Transverse colon (tissue), 4 donors: Measurements from ENCODE around the gene SLC22A1. TPM values are rescaled to one million over a fixed set of nuclear protein-coding genes. Genes with fewer than 3 reads are reported as not detected.
"Not testable (repeated sequence)": the region's sequence is repeated elsewhere in the genome, so short reads cannot be mapped to it uniquely, and the experiment has no call there.

Experiments
- DNase-seq: peaks from one replicate; pipeline ENCODE4 v3.0.0-alpha.2; 2019
- H3K27ac ChIP-seq, 4 donors: fragments of 200-600 bp; sonication (generic); 2 replicates each; pipeline ENCODE4 v1.5.1; 2016 to 2018; ENCODE audit warnings: inconsistent platforms in 4 of 4
- H3K27me3 ChIP-seq: fragments of 200-600 bp; sonication (generic); 2 replicates; pipeline ENCODE4 v1.5.1; 2017; ENCODE audit warnings: inconsistent platforms
- H3K36me3 ChIP-seq, 4 donors: fragments of 200-600 bp; sonication (generic); 2 replicates each; pipeline ENCODE4 v1.5.1; 2017 to 2019; ENCODE audit warnings: inconsistent platforms in 4 of 4
- H3K4me1 ChIP-seq, 4 donors: fragments of 200-600 bp; sonication (generic); 2 replicates each; pipeline ENCODE4 v1.5.1; 2017 to 2020; ENCODE audit warnings: inconsistent platforms in 4 of 4
- H3K4me3 ChIP-seq, 4 donors: fragments of 200-600 bp; sonication (generic); 1 replicate in 1 of 4; 2 replicates in 3 of 4; pipeline versions ENCODE4 v1.5.1 to v1.6.1; 2017 to 2019; ENCODE audit warnings: inconsistent platforms in 4 of 4
- H3K9me3 ChIP-seq, 2 donors: fragments of 200-600 bp; sonication (generic); 2 replicates each; pipeline ENCODE4 v1.5.1; 2017 to 2019; ENCODE audit warnings: inconsistent platforms in 2 of 2
- CTCF ChIP-seq, 5 experiments: fragments of 200-600 bp in 3 of 5; fragments of 450-650 bp in 2 of 5; sonication (generic) in 3 of 5; IDR thresholded peaks; 1 replicate in 2 of 5; 2 replicates in 3 of 5; pipeline ENCODE4 v1.5.1; 2016 to 2017; ENCODE audit warnings: antibody characterized with exemption in 5 of 5, inconsistent platforms in 3 of 5, mild to moderate bottlenecking in 2 of 5, moderate library complexity in 1 of 5
- EP300 ChIP-seq: sonication (generic); formaldehyde crosslinking; IDR thresholded peaks from one replicate; pipeline ENCODE4 v1.6.1; 2017; ENCODE audit warnings: antibody characterized with exemption, low read depth
- POLR2A ChIP-seq: fragments of 450-650 bp; IDR thresholded peaks from one replicate; pipeline ENCODE4 v1.6.1; 2016; ENCODE audit warnings: antibody characterized with exemption, mild to moderate bottlenecking, moderate library complexity
- POLR2AphosphoS5 ChIP-seq, 3 donors: sonication (generic); formaldehyde crosslinking; IDR thresholded peaks; one replicate each; pipeline ENCODE4 v1.6.1; 2016; ENCODE audit warnings: antibody characterized with exemption in 3 of 3
- WGBS, 2 donors: methylation state at CpG; one replicate each; pipeline ENCODE4 v1.1.5; 2018; ENCODE audit warnings: low coverage in 1 of 2; 5-methylcytosine and 5-hydroxymethylcytosine counted together
- in situ Hi-C, 4 donors: fragments of 200-750 bp; cut with MboI; loops; one replicate each; pipeline versions ENCODE4 v1.15.0 to v1.15.1; 2017; ENCODE audit warnings: low sequenced_read_pairs in 3 of 4, low pct_ligation_motif_present in 1 of 4, low pct_unique_long_range_greater_than_20kb in 1 of 4
- intact Hi-C: fragments of 100-400 bp; cut with DNase I; formaldehyde crosslinking; loops from one replicate; pipeline ENCODE4 v1.15.1; 2023; ENCODE audit warnings: low total_unique reads
- total RNA-seq, 4 donors: library from RNA; depleted of rRNA; stranded (reverse); fragments of >200 nt; gene quantifications; one replicate each; pipeline ENCODE4 v1.1.0, GENCODE V29; 2016

The SLC22A1 gene
- total RNA-seq, 4 donors from 2014 or later = 0.40 to 1.7 (median 0.55) TPM; not detected in 1

GRCh38 chr6:160163425-160163824 is 41.8 kb downstream of the SLC22A1 start:
- H3K27me3 ChIP-seq = no peaks in the 10 kb centered on the region
- H3K27ac ChIP-seq = no peak overlapping the region
- TF ChIP-seq POLR2AphosphoS5 (IDR thresholded peaks at IDR 0.05) (no peak), CTCF (IDR thresholded peaks at IDR 0.05) (no peak), POLR2A (no peak), EP300 (no peak)
- DNase-seq = no peak
- no peak overlapping the region for H3K4me3 ChIP-seq
- in situ Hi-C loops = no loop called here
- H3K9me3 ChIP-seq = no peaks in the 10 kb centered on the region
- peaks cover 0 to 39% (median 19%) of the 10 kb centered on the region in 4 donors for H3K4me1 ChIP-seq
- 94% methylated on average over 8 of the region's 8 CpGs; no CpG with 5 or more reads in 1 of the 2 donors for WGBS, 2 donors
- no peaks in the 10 kb centered on the region for H3K36me3 ChIP-seq
- intact Hi-C loops = no loop called here

GRCh38 chr6:160163912-160164311 is 42.3 kb downstream of the SLC22A1 start:
- in situ Hi-C loops (no loop called here), intact Hi-C loops (no loop called here)
- H3K9me3 ChIP-seq = no peaks in the 10 kb centered on the region
- DNase-seq = no peak
- H3K36me3 ChIP-seq = no peaks in the 10 kb centered on the region
- H3K27me3 ChIP-seq = no peaks in the 10 kb centered on the region
- peaks cover 0 to 40% (median 20%) of the 10 kb centered on the region in 4 donors for H3K4me1 ChIP-seq
- no peak for TF ChIP-seq POLR2A
- 76 to 82% methylated on average over 5 to 7 of the region's 7 CpGs for WGBS, 2 donors
- no peak overlapping the region for H3K4me3 ChIP-seq
- no peak overlapping the region for H3K27ac ChIP-seq

GRCh38 chr6:160165928-160166327 is 44.3 kb downstream of the SLC22A1 start:
- WGBS, 2 donors = 75 to 81% methylated on average over 2 to 3 of the region's 3 CpGs
- not testable (repeated sequence) for H3K9me3 ChIP-seq
- H3K4me1 ChIP-seq = peaks cover 3 to 29% (median 12%) of the 10 kb centered on the region in 4 donors

GRCh38 chr6:160167604-160168399 is 46.2 kb downstream of the SLC22A1 start:
- no peaks in the 10 kb centered on the region for H3K9me3 ChIP-seq
- intact Hi-C loops = no loop called here
- H3K4me1 ChIP-seq = peaks cover 3 to 23% (median 12%) of the 10 kb centered on the region in 4 donors
- no peak overlapping the region for H3K4me3 ChIP-seq
- TF ChIP-seq POLR2A = no peak
- TF ChIP-seq CTCF (IDR thresholded peaks at IDR 0.05) = peak in 2 of 5 experiments; percentile 11 to 35
- no peak for TF ChIP-seq POLR2AphosphoS5 (IDR thresholded peaks at IDR 0.05)
- WGBS, 2 donors = 18 to 58% methylated on average over 3 to 7 of the region's 7 CpGs
- H3K27me3 ChIP-seq = no peaks in the 10 kb centered on the region
- DNase-seq = peak; percentile 32
- peak overlapping the region; percentile 74 to 89 (median 84) for H3K27ac ChIP-seq
- in situ Hi-C loops = no loop called here
- H3K36me3 ChIP-seq = no peaks in the 10 kb centered on the region

More at GRCh38 chr6:160165928-160166327, 44.3 kb downstream of the SLC22A1 start:
- in situ Hi-C loops, H3K4me3 ChIP-seq, H3K27ac ChIP-seq, H3K27me3 ChIP-seq, H3K36me3 ChIP-seq, intact Hi-C loops, DNase-seq: not testable (repeated sequence)

GRCh38 chr6:160170018-160170680 is 48.5 kb downstream of the SLC22A1 start:
- DNase-seq = no peak
- Histone ChIP-seq H3K36me3 (no peaks in the 10 kb centered on the region), H3K9me3 (no peaks in the 10 kb centered on the region), H3K4me1 (peaks cover 3 to 23% (median 12%) of the 10 kb centered on the region in 4 donors), H3K27ac (no peak overlapping the region), H3K4me3 (no peak overlapping the region), H3K27me3 (no peaks in the 10 kb centered on the region)
- intact Hi-C loops = no loop called here
- no peak for TF ChIP-seq EP300
- TF ChIP-seq POLR2AphosphoS5 (IDR thresholded peaks at IDR 0.05) = no peak
- no peak for TF ChIP-seq CTCF (IDR thresholded peaks at IDR 0.05)
- no peak for TF ChIP-seq POLR2A
- in situ Hi-C loops = no loop called here
- 51 to 68% methylated on average over 4 to 6 of the region's 6 CpGs for WGBS, 2 donors
